Femur (tissue), 1 donor: ENCODE data around the gene CENPC.
"Not testable (repeated sequence)": the region's sequence is repeated elsewhere in the genome, so short reads cannot be mapped to it uniquely, and the experiment has no call there.

Source experiments
- DNase-seq: peaks from one replicate; pipeline ENCODE4 v3.0.0-alpha.2; 2017

The CENPC gene

DNA sequence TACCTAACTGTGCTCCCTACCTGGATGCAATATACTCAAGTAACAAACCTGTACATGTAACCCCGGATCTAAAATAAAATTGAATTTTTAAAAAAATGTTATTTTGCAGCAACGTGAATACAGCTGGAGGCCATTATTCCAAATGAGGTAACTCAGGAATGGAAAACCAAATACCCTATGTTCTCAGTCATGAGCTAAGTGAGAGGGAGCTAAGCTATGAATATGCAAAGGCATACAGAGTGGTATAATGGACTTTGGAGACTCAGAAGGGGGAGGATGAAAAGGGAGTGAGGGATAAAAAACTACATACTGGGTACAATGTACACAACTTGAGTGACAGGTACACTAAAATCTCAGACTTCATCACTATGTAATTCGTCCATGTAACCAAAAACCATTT is 78.6 kb downstream of the CENPC start:
- DNase-seq, result no peak

DNA sequence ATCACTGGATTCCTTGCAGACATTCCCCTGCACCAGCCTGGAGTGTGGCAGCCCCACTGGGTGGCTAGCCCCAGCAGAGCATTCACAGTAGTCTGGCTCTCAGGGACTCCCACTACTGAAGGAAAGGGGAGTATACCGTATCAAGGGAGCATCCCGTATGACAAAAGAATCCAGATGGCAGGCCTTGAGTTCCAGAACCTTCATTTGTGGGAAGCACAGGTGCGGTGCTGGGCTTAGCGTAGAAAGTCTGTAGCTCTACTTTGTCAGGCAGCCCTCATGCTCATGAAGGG is 79.6 kb downstream of the CENPC start:
- no peak for DNase-seq

DNA sequence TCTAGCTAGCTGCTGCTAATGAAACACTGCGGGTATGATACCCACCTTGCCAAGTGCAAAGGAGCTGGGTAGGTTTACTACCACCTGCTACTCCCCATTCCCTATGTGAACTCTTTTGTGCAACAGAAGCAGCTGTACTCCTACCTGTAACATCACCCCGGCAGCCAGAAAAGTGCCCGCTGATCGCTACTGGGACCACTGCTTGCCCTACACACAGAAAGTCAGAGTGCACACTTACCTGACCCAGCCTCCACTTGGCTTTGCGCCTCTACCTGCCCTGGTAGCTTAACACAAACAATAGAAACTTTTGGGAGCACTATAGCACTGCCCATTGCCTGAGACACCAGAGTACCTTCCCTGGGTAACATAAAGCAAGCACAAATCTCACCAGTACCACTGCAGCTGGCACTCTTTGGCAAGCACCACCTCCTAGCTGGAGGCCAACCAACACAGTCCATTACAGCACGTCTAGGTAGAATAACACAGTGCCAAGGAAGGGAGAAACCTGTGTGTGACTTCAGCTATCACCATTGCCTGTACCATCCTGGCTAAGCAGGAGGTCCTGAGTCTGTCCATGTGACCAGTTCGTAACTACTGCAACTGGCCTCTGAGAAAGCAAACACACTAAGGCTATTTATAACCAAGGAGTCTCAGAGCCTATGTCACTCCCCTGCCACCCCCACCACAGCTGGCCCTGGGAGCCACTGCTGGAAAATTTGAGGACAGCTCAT is 80.1 kb downstream of the CENPC start:
- DNase-seq, result no peak

DNA sequence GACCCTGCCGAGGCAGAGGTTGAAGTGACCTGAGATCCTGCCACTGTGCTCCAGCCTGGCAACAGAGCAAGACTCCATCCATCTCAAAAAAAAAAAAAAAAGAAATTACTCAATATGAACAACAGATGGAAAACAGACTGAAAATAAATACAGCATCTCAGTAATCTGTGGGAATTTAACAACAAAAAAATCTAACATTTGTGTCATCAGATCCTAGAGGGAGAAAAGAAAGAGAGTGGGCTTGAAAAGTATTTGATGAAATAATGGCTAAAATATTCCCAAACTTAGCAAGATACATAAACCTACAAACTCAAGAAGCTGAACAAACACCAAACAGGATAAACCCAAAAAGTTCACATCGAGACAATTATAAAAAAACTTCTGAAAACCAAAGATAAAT is 84.7 kb downstream of the CENPC start:
- DNase-seq, result no peak

DNA sequence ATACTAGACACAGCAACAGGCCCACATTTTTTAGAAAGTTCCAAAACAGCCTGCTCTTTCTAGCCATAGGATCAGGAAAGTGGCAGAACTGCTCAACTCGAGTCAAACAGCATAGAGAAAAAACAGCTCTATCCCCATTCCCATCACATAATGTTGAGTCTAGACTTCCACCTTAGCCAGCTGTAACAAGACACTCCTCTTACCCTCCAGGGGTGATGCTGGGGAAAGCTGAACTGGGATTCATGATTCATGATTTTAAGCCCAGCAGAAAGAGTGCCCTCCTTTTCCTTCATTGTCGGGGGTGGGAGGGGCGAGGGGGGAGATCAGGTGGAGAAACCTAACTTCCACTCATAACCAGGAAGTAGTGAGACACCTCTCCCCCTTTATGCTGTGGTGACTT is 86.1 kb downstream of the CENPC start:
- no peak for DNase-seq

DNA sequence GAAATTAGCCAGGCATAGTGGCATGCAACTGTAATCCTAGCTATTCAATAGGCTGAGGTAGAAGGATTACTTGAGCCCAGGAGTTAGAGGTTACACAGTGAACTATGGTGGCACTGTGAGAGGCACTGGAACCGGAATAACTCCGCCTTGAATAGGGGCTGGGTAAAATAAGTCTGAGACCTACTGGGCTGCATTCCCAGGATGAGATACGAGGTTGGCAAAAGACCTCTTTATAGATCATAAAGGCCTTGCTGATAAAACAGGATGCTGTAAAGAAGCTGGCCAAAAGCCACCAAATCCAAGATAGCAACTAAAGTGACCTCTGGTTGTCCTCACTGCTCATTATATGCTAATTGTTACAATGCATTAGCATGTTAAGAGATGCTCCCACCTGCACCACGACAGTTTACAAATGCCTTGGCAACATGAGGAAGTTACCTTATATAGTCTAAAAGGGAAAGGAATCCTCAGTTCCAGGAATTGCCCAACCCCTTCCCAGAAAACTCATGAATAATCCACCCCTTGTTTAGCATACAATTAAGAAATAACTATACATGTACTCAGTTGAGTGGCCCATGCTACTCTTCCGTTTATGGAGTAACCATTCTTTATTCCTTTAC is 88.6 kb downstream of the CENPC start:
- DNase-seq, result no peak

DNA sequence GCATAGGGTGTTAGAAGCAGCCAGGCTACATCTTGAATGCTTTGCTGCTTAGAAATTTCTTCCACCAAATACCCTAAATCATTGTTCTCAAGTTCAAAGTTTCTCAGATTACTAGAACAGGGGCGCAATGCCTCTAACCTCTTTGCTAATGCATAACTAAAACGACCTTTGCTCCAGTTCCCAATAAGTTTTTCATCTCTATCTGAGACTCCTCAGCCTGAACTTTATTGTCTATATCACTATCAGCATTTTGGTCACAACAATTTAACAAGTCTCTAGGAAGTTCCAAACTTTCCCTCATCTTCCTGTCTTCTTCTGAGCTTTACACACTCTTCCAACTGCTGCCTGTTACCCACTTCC is 92.5 kb downstream of the CENPC start:
- DNase-seq, result not testable (repeated sequence)

DNA sequence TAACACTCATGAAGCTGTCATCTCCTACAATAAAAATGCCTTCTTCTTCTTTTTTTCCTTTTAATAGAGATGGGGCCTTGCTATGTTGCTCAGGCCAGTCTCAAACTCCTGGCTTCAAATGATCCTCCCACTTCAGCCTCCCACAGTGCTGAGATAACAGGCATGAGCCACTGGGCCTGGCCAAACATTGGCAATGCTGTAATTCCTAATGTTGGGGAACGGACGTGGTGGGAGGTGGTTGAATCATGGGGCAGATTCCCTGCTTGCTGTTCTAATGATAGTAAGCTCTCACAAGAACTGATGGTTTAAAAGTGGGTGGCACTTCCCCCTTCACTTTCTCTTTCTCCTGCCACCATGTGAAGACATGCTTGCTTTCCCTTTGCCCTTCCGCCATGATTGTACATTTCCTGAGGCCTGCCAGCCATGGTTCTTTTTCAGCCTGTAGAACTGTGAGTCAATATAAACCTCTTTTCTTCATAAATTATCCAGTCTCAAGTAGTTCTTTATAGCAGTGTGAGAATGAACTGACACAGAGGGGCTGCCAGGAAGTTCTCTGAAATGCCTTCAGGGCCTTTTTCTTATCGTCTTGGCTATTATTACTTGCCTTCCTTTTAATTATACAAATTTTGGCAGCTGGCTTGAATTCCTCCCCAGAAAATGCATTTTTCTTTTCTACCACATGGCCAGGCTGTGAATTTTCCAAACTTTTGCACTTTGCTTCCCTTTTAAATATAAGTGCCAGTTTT is 93.0 kb downstream of the CENPC start:
- no peak for DNase-seq

DNA sequence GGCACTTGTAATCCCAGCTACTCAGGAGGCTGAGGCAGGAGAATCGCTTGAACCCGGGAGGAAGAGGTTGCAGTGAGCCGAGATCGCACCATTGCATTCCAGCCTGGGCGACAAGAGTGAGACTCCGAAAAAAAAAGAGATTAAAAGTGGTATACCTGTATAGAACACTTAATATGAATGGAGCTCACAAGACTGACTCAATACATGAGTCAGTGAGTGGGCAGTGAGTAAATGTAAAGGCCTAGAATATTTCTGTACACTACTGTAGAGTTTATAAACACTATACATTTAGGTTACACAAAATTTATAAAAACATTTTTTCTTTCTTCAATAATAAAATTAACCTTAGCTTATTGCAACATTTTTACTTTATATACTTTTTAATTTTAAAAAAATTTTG is 93.8 kb downstream of the CENPC start:
- no peak for DNase-seq

DNA sequence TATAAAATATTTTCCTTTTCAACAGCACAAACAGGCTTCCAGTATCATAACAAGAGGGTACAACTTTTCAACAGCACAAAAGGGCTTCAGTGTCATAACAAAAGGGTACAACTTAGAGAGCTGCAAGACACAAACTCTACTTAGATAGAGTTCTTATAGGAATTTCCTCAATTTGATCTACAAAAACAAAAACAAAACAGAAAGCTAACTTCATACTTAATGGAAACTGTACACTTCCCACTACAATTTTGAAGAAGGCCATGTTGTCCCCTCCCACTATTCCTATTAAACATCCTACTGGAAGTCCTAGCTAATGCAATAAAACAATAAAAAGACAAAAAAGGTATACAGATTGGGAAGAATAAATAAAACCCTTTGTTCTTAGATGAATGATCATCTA is 96.7 kb downstream of the CENPC start:
- DNase-seq, result no peak

DNA sequence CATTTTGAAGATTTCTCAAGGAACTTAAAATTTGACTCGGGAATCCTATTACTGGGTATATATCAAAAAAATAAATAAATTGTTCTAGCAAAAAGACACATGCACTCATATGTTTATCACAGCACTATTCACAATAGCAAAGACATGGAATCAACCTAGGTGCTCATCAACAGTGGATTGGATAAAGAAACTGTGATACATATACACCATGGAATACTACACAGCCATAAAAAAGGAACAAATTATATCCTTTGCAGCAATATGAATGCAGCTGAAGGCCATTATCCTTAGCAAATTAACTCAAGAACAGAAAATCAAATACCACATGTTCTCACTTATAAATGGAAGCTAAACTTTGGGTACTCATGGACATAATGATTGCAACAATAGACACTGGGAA is 97.4 kb downstream of the CENPC start:
- DNase-seq, result no peak

DNA sequence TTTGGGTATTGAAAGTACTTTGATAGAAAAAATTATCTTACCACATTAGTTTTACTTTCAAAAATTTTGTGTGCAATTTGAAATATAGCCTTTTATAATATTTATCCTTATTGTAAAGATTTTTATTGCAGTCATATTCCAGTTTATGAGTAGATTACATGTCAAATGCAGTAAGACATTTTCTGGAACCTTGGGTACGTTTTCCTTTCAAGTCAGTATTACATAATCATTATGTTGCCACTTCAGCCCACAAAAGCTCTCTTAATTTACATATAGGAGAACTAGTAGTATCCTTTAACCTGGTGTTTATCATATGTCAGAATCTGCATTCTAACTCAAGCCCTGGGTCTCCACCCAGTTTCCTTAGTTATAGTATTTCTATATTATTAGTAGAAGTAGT is 98.5 kb downstream of the CENPC start:
- DNase-seq, result no peak

DNA sequence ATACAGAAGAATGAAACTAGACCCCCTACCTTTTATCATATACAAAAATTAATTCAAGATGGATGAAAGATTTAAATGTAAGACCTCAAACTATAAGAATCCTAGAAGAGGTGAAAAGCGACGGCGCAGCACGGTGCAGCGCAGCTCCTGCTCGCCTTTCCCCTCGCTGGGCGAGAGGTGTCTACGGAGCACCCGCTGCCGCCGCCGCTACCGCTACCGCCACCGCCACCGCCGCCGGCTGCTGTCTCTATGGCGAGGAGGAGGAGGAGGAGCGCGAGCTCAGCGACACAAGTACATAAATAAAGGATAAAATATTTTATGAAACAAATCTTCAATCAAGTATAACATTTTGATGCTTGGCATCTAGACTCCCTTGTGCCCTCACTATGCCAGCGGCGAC is 99.4 kb downstream of the CENPC start:
- DNase-seq, result not testable (repeated sequence)

DNA sequence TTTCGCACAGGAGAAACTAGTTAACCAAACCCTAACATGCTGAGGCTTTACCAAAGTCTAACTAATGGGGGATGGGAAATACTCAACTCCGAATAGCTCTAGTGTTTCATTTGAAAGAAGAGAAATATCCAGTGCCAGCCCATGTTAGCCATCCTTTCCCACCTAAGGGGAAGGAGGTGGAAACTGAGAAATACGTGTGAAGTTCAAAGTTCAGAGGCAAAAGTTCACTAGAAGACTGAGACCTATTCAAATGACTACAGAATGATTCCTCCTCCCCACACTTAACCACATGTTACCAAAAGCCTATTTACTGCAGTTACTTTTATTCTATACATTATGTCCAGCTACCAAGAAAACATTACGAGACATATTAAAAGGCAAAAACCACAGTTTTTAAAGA is 106.3 kb downstream of the CENPC start:
- no peak for DNase-seq

DNA sequence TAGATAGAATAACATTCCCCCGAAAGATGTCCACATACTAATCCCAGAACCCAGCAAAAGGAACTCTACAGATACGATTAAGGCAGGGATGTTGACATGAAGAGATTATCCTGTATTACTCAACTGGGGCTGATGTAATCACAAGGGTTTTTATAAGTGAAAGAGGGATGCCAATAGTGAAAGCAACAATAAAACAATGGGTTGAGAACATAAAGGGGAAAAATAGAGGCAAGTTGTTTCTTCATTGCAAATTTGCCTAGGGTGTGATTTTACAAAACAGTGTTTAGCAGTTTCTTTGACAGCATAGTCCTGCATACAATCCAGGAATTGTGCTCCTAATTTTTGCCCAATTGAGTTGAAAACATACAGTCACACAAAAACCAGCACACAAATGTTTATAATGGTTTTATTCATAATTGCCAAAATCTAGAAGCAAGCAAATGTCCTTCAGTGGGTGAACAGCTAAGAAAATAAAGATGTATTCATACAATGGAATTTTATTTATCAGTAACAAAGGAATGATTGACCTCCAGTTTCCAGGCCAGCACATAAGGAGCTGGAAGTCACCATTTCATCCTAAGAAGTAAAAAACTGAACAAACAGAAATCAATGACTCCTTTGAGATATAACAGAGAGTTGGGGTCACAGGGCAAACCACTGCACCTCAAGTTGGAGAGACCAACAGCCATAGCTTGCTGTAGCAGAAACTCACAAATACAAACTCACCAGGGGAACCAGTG is 107.2 kb downstream of the CENPC start:
- no peak for DNase-seq

DNA sequence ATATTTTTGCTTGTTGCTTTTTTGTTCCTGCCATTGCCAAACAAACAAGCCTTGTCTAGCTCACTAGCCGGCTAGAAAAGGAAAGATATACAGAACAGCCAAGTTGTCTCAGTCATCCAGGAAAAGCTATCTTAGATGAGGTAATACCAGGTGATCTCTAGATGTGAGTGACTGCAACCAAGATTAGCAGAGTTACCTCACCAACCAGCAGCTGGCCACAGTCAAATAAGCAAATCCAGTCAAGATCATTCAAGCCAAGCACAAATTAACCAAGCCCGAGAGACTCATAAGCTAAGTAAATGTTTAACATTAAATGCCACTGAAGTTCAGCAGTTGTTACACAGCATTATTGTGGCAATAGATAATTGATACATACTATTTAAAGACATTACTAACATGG is 108.6 kb downstream of the CENPC start:
- DNase-seq, result no peak

DNA sequence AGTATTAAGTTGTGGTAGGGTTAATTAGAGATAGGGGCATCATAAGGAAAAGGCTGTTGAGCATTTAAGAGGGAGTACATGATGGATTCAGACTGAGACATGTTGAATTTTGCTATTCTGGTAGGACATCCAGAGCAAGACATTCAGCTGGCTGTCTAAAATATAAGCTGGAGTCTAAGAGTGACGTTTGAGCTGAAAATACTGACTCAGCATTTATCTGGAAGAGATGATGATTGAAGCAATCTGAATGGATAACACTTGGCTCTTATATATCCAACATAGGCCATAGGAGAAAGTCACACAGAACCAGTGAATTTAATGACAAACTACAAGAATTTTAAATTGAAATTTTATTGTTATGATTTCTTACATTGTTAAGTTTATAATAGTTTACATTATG is 114.3 kb downstream of the CENPC start:
- no peak for DNase-seq

DNA sequence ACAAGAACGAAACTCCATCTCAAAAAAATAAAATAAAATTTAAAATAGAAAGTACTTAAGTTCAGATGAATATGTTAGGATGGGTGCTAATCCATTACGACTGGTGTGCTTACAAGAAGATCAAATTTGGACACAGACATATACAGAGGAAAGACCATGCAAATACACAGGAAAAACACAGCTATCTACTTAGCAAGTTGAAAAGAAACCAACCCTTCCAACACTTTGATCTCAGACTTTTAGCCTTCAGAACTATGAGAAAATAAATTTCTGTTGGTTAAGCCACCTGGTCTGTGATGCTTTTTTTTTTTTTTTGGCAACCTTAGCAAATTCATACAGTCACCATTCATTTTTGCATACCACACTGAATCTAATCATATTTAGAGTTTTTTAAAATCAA is 116.5 kb downstream of the CENPC start:
- DNase-seq, result no peak
